Measurements from ENCODE around the gene SP6.

The SP6 gene

DNA sequence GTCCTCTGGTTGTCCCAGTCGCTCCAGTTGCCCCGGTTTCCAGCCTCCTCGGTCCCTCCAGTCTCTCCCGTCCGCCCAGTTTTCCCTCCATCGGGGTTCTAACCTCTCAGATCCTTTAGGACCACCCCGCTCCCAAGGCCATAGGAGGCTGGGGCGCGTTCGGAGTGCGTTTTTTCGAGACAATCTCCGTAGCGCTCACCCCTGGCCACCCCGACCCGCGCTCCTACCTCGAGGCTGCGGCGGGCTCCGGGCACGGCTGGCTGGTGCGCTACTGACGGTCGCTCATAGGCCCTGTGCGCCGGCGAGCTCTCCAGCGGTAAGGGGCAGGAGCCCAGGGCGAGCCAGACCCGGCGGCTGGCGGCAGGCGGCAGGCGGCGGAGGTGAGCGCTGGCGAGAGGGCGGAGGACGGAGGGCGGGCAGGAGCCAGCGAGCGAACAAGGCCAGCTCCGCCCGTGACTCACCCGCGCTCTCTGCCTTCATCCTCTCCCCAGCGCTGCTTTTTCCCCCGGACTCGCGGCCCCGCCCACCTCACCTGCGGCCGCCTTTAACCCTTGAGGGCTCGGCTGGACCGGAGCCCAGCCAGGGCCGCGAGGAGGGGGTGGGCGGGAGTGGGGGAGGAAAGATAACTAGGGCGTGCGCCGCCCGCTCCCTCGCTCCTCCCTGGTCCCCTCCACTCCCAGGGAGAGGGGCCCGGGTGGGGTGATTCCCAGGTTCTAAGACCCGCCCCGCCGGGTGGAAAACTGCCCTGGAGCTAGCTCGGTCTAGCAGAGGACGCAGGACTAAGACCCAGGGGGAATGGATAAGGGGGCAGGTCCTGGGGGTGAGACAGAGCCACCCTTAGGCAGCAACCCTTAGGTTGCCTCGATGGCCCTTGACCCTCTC lies at the start of gene SP6:
TSS of gene SP6 (minus strand) at position 472 of the 882 bp plus-strand sequence. CDS start 2,734 bp downstream, outside the sequence.
- peak within 1 kb of the TSS; percentile 44 for H3K27ac ChIP-seq (ENCODE audit: low read depth, low read length)
- peak within 1 kb of the TSS; percentile 70 for H3K4me3 ChIP-seq (ENCODE audit: low read depth, low read length)
- peaks cover 18% of the 10 kb centered on the region for H3K4me1 ChIP-seq (ENCODE audit: control insufficient read depth, insufficient read depth, low read length)
- H3K27me3 ChIP-seq (ENCODE audit: control insufficient read depth, insufficient read depth, low read length): peaks cover 94% of the 10 kb centered on the region
- H3K36me3 ChIP-seq (ENCODE audit: control insufficient read depth, insufficient read depth, low read length): no peaks in the 10 kb centered on the region
- no peak within 1 kb of the TSS for H3K9ac ChIP-seq (ENCODE audit: low read depth, low read length)
- no peaks in the 10 kb centered on the region for H3K9me3 ChIP-seq (ENCODE audit: control insufficient read depth, insufficient read depth, low read length)

DNA sequence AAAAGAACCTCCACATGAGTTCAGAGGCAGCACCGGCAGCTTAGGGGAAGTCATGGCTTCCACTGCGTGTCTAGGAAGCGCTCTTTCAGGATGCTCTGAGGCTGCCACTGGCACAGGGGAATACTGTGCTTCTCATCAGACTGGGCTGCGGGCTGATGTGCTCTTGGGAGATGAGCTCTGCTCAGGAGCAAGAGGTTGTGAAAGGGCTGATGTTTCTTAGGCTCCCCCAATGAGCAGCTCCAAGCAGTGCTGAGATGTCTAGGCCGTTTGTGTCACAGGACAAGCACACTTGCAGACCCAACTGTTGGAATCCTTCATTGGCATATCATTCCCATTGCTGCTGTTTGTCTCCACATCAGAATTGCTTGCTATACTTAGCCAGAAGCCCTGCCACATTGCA lies 48.7 kb upstream of the SP6 start:
- Histone ChIP-seq H3K4me3 (ENCODE audit: low read depth, low read length) (no peak overlapping the region), H3K9ac (ENCODE audit: low read depth, low read length) (no peak overlapping the region)

DNA sequence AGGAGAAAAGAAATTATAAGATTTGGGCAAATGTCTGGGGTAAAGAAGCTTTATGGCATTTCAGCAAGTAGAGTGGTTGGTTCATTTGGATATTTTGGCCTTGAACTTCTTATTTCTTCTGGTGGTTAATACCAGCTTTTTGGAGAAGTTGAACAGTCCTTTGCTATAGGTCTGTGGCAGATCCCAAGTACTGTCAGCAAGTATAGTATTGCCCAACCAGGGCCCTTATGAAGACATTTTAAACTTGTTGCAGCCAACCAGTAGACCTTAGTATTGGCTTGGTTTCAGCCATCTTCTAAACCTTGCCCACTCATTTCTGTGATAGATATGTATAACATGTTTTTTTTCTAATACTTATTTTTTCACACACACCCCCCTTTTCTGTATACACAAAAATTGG lies 47.3 kb upstream of the SP6 start:
- Histone ChIP-seq H3K4me1 (ENCODE audit: control insufficient read depth, insufficient read depth, low read length) (peaks cover 42% of the 10 kb centered on the region), H3K27me3 (ENCODE audit: control insufficient read depth, insufficient read depth, low read length) (no peaks in the 10 kb centered on the region), H3K4me3 (ENCODE audit: low read depth, low read length) (no peak overlapping the region), H3K9ac (ENCODE audit: low read depth, low read length) (no peak overlapping the region), H3K9me3 (ENCODE audit: control insufficient read depth, insufficient read depth, low read length) (no peaks in the 10 kb centered on the region), H3K36me3 (ENCODE audit: control insufficient read depth, insufficient read depth, low read length) (peaks cover 8% of the 10 kb centered on the region; the same call in 1 of the 2 replicates), H3K27ac (ENCODE audit: low read depth, low read length) (no peak overlapping the region)

More for the DNA sequence above, 48.7 kb upstream of the SP6 start:
- no peak overlapping the region for H3K27ac ChIP-seq (ENCODE audit: low read depth, low read length)
- no peaks in the 10 kb centered on the region for H3K9me3 ChIP-seq (ENCODE audit: control insufficient read depth, insufficient read depth, low read length)
- peaks cover 37% of the 10 kb centered on the region for H3K4me1 ChIP-seq (ENCODE audit: control insufficient read depth, insufficient read depth, low read length)
- H3K36me3 ChIP-seq (ENCODE audit: control insufficient read depth, insufficient read depth, low read length): peaks cover 8% of the 10 kb centered on the region; the same call in 1 of the 2 replicates
- H3K27me3 ChIP-seq (ENCODE audit: control insufficient read depth, insufficient read depth, low read length): no peaks in the 10 kb centered on the region

DNA sequence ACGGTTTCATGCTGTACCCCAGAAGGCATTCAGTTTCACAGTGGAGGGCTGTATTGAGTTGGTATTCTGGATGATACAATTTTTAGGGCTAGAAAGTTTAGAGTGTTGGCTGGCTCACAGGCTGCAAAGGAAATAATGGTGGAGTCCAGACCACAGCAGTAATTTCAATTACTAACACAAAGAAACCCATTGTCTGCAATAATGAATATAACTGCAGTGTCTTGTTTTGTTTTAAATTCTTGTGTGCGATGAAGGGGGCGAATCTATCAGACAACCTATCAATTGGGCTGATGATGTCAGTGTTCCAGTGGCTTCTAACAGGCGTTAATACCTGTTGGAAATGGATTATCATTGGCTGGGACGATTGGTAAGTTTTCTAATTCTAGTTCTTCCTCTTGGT lies 46.6 kb upstream of the SP6 start:
- Histone ChIP-seq H3K9ac (ENCODE audit: low read depth, low read length) (no peak overlapping the region), H3K4me3 (ENCODE audit: low read depth, low read length) (peak overlapping the region; percentile 99; the same call in 1 of the 2 replicates), H3K9me3 (ENCODE audit: control insufficient read depth, insufficient read depth, low read length) (no peaks in the 10 kb centered on the region), H3K4me1 (ENCODE audit: control insufficient read depth, insufficient read depth, low read length) (peaks cover 41% of the 10 kb centered on the region), H3K36me3 (ENCODE audit: control insufficient read depth, insufficient read depth, low read length) (peaks cover 8% of the 10 kb centered on the region; the same call in 1 of the 2 replicates), H3K27me3 (ENCODE audit: control insufficient read depth, insufficient read depth, low read length) (no peaks in the 10 kb centered on the region), H3K27ac (ENCODE audit: low read depth, low read length) (no peak overlapping the region)

DNA sequence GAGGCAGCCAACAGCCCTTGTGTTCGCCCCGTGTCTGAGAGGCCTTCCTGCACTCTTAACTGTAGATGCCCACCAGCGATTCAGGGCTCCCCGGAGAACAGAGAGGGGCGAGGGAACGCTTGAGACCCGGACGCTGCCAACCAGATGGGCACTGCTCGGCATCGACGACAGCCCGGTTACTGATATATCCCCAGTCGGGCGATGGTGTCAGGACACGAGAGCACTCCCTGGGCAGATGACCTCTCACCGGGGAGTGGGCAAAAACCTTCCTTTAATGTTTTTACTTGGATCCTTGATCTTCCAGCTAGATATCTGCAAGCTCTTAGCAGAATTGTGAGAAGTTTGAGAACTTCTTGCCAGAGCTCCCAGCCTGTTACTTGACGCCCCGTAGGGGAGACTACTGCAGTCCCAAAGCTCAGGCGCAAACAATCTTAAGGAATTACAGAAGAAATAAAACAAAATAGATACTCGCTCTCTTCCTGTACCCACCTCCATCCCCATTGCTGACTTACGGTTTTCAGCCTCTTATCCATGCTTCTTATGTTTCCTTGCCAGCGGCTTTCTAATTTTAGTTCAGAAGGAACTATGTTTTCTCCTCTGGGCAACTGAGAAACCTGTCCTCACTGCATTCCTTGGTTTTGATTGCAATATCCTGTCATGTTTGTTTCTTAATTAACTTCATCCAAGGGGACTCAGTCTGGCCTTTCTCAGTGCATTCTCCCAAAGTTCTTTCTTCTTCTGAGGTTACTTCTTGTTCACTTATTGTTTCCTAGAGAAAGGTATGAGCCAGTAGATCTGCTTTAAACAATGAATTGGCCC lies 45.9 kb upstream of the SP6 start:
- H3K27ac ChIP-seq (ENCODE audit: low read depth, low read length): peak overlapping the region; percentile 93
- no peaks in the 10 kb centered on the region for H3K27me3 ChIP-seq (ENCODE audit: control insufficient read depth, insufficient read depth, low read length)
- H3K36me3 ChIP-seq (ENCODE audit: control insufficient read depth, insufficient read depth, low read length): peaks cover 8% of the 10 kb centered on the region; the same call in 1 of the 2 replicates
- no peaks in the 10 kb centered on the region for H3K9me3 ChIP-seq (ENCODE audit: control insufficient read depth, insufficient read depth, low read length)
- peak overlapping the region; percentile 99 for H3K4me3 ChIP-seq (ENCODE audit: low read depth, low read length)
- H3K9ac ChIP-seq (ENCODE audit: low read depth, low read length): peak overlapping the region; percentile 88
- H3K4me1 ChIP-seq (ENCODE audit: control insufficient read depth, insufficient read depth, low read length): peaks cover 34% of the 10 kb centered on the region

DNA sequence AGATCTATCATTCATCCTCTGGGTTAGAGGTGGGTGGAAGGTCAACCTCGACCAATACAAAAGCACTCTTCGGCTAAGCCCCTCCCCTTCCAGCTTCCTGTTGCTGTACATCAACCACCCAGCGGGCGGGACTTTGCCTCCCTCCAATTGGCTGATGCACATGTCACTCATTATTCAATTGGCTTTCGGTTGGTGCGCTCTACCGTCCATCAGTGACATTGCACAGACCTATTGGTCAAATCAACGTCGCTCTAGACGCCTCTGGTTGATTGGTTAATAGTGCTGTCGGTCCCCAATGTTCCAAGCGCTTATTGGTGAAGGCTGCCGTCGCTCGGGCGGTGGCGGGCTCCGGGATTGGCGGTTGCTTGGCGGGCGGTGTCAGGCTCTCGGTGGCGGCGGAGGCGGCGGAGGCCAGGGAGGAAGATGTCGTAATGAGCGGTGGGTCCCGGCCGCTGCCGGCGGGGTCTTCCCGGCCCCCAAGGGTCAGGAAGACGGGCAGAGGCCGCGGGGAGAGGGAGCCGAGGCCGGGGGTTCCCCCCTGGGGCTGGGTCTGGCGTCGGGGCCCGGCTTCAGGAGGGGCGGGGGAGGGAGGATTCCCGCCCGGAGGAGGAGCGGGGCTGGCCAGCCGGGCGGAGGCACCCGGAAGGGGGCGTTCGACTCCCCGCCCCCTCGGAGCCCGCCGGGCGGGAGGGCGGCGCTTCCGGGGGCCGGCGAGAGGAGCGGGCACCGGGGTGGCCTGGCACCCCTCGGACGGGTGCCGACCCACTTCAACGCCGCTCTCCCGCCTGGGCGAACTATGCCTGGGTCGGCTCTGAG lies 45.1 kb upstream of the SP6 start, which contains the start of gene SP2:
TSS of gene SP2 (plus strand) at position 381 of the 816 bp plus-strand sequence. CDS start at position 432, 51 bp downstream.
- peaks cover 8% of the 10 kb centered on the region; the same call in 1 of the 2 replicates for H3K36me3 ChIP-seq (ENCODE audit: control insufficient read depth, insufficient read depth, low read length)

DNA sequence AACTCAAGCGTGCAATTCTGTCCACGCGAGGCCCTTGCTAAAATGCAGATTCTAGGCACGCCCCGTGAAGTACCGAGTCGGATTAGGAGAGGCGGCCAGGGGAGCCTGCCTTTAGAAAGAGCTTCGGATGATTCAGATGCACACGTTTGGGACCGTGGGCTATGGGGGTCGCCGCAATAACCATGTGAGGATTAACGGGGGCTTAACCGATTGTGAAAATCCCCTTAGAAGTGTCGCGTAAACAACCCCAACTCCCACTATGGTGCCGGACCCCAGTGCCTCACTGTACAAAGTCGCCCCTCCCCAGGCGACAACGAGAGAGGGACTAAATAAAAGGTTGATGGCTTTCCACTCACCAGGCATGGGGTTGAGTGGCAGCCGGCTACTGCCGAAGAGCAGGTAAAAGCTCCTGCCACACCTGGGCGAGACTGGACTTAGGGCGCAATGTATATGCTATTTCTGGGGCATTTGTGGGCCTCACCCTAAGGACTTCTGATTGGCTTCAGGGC lies 44.4 kb upstream of the SP6 start:
- Histone ChIP-seq H3K9ac (ENCODE audit: low read depth, low read length) (peak overlapping the region; percentile 42), H3K9me3 (ENCODE audit: control insufficient read depth, insufficient read depth, low read length) (no peaks in the 10 kb centered on the region), H3K36me3 (ENCODE audit: control insufficient read depth, insufficient read depth, low read length) (peaks cover 8% of the 10 kb centered on the region; the same call in 1 of the 2 replicates), H3K4me1 (ENCODE audit: control insufficient read depth, insufficient read depth, low read length) (peaks cover 22% of the 10 kb centered on the region), H3K27ac (ENCODE audit: low read depth, low read length) (peak overlapping the region; percentile 77), H3K4me3 (ENCODE audit: low read depth, low read length) (peak overlapping the region; percentile 80), H3K27me3 (ENCODE audit: control insufficient read depth, insufficient read depth, low read length) (no peaks in the 10 kb centered on the region)

More for the DNA sequence above, 45.1 kb upstream of the SP6 start, which contains the start of gene SP2:
- Histone ChIP-seq H3K27me3 (ENCODE audit: control insufficient read depth, insufficient read depth, low read length) (no peaks in the 10 kb centered on the region), H3K4me3 (ENCODE audit: low read depth, low read length) (peak within 1 kb of the TSS; percentile 99), H3K27ac (ENCODE audit: low read depth, low read length) (peak within 1 kb of the TSS; percentile 93), H3K9ac (ENCODE audit: low read depth, low read length) (peak within 1 kb of the TSS; percentile 88), H3K4me1 (ENCODE audit: control insufficient read depth, insufficient read depth, low read length) (peaks cover 28% of the 10 kb centered on the region), H3K9me3 (ENCODE audit: control insufficient read depth, insufficient read depth, low read length) (no peaks in the 10 kb centered on the region)

DNA sequence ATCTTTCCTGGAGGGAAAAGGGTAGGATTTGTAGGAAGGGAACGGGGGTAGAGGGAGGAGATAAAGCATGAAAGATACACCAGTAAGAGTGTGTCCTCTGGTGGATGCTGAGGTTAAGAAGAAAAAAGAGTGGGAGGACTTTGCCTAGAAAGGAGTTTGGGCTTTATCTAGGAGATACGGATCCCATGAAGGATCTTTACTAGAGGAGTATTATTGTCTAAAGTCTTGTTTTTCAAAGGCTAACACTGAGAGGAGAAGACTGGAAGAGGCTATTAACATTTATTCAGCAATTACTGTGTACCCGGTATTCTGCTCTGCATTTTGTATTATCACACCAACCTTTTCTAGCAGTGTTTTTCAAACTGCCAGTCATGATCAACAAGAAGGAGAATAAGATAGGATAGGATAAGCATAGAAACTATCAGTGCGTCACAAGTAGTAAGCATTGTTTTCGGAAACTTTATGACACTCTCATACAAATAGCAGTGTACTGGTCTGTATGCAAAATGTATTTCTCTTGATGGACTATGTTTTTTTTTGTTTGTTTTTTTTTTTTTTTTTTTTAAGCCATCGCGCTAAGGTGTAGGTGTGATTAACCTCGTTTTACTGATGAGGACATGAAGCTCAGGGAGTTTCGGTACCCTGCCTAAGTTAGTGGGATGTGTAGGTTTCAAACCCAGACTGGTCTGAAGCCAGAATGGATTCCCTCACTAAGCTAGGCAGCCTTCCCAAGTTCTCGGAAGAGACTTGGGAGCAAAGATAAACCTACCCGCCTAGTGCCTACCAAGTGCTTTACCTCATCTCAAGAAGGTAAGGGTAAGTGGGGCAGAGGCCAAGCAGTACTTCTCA lies 43.8 kb upstream of the SP6 start:
- H3K4me1 ChIP-seq (ENCODE audit: control insufficient read depth, insufficient read depth, low read length): peaks cover 16% of the 10 kb centered on the region
- no peaks in the 10 kb centered on the region for H3K9me3 ChIP-seq (ENCODE audit: control insufficient read depth, insufficient read depth, low read length)
- H3K27ac ChIP-seq (ENCODE audit: low read depth, low read length): peak overlapping the region; percentile 77
- H3K4me3 ChIP-seq (ENCODE audit: low read depth, low read length): peak overlapping the region; percentile 80
- H3K36me3 ChIP-seq (ENCODE audit: control insufficient read depth, insufficient read depth, low read length): peaks cover 4% of the 10 kb centered on the region; the same call in 1 of the 2 replicates
- no peaks in the 10 kb centered on the region for H3K27me3 ChIP-seq (ENCODE audit: control insufficient read depth, insufficient read depth, low read length)
- peak overlapping the region; percentile 42 for H3K9ac ChIP-seq (ENCODE audit: low read depth, low read length)

DNA sequence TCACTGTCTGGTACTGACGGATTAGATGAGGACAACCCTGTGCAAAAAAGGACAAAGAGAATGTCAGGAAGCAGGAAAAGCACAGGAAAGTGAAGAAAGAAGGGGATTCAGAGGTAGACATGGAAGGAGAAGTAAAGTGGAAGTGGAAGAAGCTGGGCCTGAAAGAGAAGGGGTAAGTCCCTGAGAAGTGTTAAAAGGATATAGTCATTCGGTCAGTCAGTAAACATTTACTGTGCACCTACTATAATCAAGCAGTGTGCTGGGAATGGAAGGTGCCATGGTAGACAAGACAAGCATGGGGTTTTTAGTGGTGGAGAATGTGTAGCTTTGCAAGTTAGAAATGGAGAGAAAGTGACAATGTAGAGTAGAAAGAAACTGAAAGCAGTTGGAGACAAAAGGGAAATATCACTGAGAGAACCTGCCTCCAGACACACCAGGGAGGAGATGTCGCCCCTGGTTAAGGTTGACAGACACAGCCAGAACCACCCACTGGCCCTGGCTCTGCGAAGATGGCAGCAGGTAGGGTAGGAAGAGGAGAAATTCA lies 40.7 kb upstream of the SP6 start:
- H3K27ac ChIP-seq (ENCODE audit: low read depth, low read length): no peak overlapping the region
- peaks cover 7% of the 10 kb centered on the region; the same call in 1 of the 2 replicates for H3K4me1 ChIP-seq (ENCODE audit: control insufficient read depth, insufficient read depth, low read length)
- H3K36me3 ChIP-seq (ENCODE audit: control insufficient read depth, insufficient read depth, low read length): no peaks in the 10 kb centered on the region
- no peaks in the 10 kb centered on the region for H3K9me3 ChIP-seq (ENCODE audit: control insufficient read depth, insufficient read depth, low read length)
- H3K9ac ChIP-seq (ENCODE audit: low read depth, low read length): no peak overlapping the region
- no peaks in the 10 kb centered on the region for H3K27me3 ChIP-seq (ENCODE audit: control insufficient read depth, insufficient read depth, low read length)
- H3K4me3 ChIP-seq (ENCODE audit: low read depth, low read length): no peak overlapping the region

All from HUES48 (cell line).